K562 (cell line): Measurements from ENCODE around the gene CREB3L1. TPM values are rescaled to one million over a fixed set of nuclear protein-coding genes. Genes with fewer than 3 reads are reported as not detected.

Source experiments
- ADNP ChIP-seq: fragments of 200-800 bp; sonication (Bioruptor generic); IDR thresholded peaks from 2 replicates; pipeline ENCODE4 v1.6.1; 2016; ENCODE audit warnings: missing genetic modification characterization, missing compliant biosample characterization
- ARID2 ChIP-seq: fragments of 450-650 bp; IDR thresholded peaks from 2 replicates; pipeline ENCODE4 v1.6.1; 2017; ENCODE audit warnings: antibody characterized with exemption, mild to moderate bottlenecking
- ARID3B ChIP-seq: fragments of 250-450 bp; sonication (Bioruptor Pico); IDR thresholded peaks from 2 replicates; pipeline ENCODE4 v1.4.0; 2020; ENCODE audit warnings: borderline replicate concordance
- ATF4 ChIP-seq: fragments of 450-650 bp; formaldehyde crosslinking; IDR thresholded peaks from 2 replicates; pipeline ENCODE4 v1.4.0; 2022; ENCODE audit warnings: mild to moderate bottlenecking, moderate library complexity
- CBFA2T3 ChIP-seq: fragments of 450-650 bp; IDR thresholded peaks from 2 replicates; pipeline ENCODE4 v1.6.1; 2017
- CCNT2 ChIP-seq: IDR thresholded peaks from 2 replicates; pipeline ENCODE4 v1.6.1; 2011; ENCODE audit warnings: borderline replicate concordance, low read depth, mild to moderate bottlenecking, moderate library complexity, mixed read lengths, low read length; ENCODE audit not compliant: insufficient read length; ENCODE audit errors: extremely low read depth
- ELF2 ChIP-seq: fragments of 250-450 bp; sonication (Bioruptor Pico); IDR thresholded peaks from 2 replicates; pipeline ENCODE4 v1.5.0; 2021; ENCODE audit warnings: mild to moderate bottlenecking
- ETV1 ChIP-seq: fragments of 450-650 bp; conservative IDR thresholded peaks from 2 replicates; pipeline ENCODE4 v1.6.1; 2016; ENCODE audit warnings: missing genetic modification characterization, control low read depth, low read depth, missing compliant biosample characterization
- FOXK1 ChIP-seq: sonication (generic); formaldehyde crosslinking; IDR thresholded peaks from 2 replicates; pipeline ENCODE4 v1.8.0; 2022; ENCODE audit warnings: missing genetic modification reagents, mild to moderate bottlenecking, borderline replicate concordance
- GTF2F1 ChIP-seq: IDR thresholded peaks from 2 replicates; pipeline ENCODE4 v1.6.1; 2011; ENCODE audit warnings: low read depth, low read length, improper control_type of control experiment
- HES1 ChIP-seq: fragments of 450-650 bp; IDR thresholded peaks from 2 replicates; pipeline ENCODE4 v1.6.1; 2016; ENCODE audit warnings: low read depth, mild to moderate bottlenecking, moderate library complexity
- HLTF ChIP-seq: fragments of 450-650 bp; IDR thresholded peaks from 2 replicates; pipeline ENCODE4 v1.6.1; 2016
- JUNB ChIP-seq: fragments of 450-650 bp; formaldehyde crosslinking; conservative IDR thresholded peaks from 2 replicates; pipeline ENCODE4 v1.4.0; 2020; ENCODE audit warnings: mild to moderate bottlenecking
- MAFF ChIP-seq: IDR thresholded peaks from 2 replicates; pipeline ENCODE4 v1.6.1; 2012; ENCODE audit warnings: low read length, improper control_type of control experiment
- PKNOX1 ChIP-seq: fragments of 450-650 bp; IDR thresholded peaks from 2 replicates; pipeline ENCODE4 v1.6.1; 2016
- PRMT5 ChIP-seq: sonication (generic); formaldehyde crosslinking; IDR thresholded peaks from 2 replicates; pipeline ENCODE4 v1.5.0; 2020; ENCODE audit warnings: missing genetic modification reagents
- SNIP1 ChIP-seq: fragments of 450-650 bp; IDR thresholded peaks from 2 replicates; pipeline ENCODE4 v1.7.1; 2017; ENCODE audit warnings: low read depth, mild to moderate bottlenecking
- SPI1 ChIP-seq: IDR thresholded peaks from 2 replicates; pipeline ENCODE4 v1.6.1; 2011; ENCODE audit warnings: low read depth, low read length, control low read depth, borderline replicate concordance
- XRCC5 ChIP-seq: fragments of 200-400 bp; formaldehyde crosslinking; IDR thresholded peaks from 2 replicates; pipeline ENCODE4 v1.6.1; 2017; ENCODE audit warnings: low read depth, mild to moderate bottlenecking, low read length
- ZKSCAN1 ChIP-seq: fragments of 150-350 bp; IDR thresholded peaks from 2 replicates; pipeline ENCODE4 v1.6.1; 2016; ENCODE audit warnings: low read depth, low read length
- ZNF311 ChIP-seq: fragments of 250-450 bp; sonication (Bioruptor Pico); IDR thresholded peaks from 2 replicates; pipeline ENCODE4 v1.4.0; 2020; ENCODE audit warnings: mild to moderate bottlenecking, moderate library complexity
- ZNF444 ChIP-seq: fragments of 250-450 bp; sonication (Bioruptor Pico); IDR thresholded peaks from 2 replicates; pipeline ENCODE4 v1.4.0; 2020; ENCODE audit warnings: mild to moderate bottlenecking, moderate library complexity
- ZNF507 ChIP-seq: conservative IDR thresholded peaks from 2 replicates; pipeline ENCODE4 v1.6.1; 2017; ENCODE audit warnings: missing genetic modification characterization, missing compliant biosample characterization
- ZSCAN32 ChIP-seq: fragments of 450-650 bp; formaldehyde crosslinking; IDR thresholded peaks from 2 replicates; pipeline ENCODE4 v1.4.0; 2020; ENCODE audit warnings: mild to moderate bottlenecking, moderate library complexity
- polyA plus RNA-seq, 8 experiments: library from polyadenylated mRNA; depleted of rRNA in 4 of 8; stranded (reverse) in 5 of 8; unstranded in 3 of 8; fragments of >200 nt; fragmentation: Nextera tagmentation in 2 of 8; fragmentation: Illumina TruSeq in 1 of 8; extraction: Ambion mirVana in 2 of 8; extraction: Trizol in 1 of 8; gene quantifications; 2 replicates each; pipeline versions ENCODE4 v1.2.1 to v1.2.3, GENCODE V29; 2011 to 2014; ENCODE audit warnings: inconsistent platforms in 1 of 8, missing spikeins in 1 of 8
- total RNA-seq, 7 experiments: library from RNA; depleted of rRNA in 6 of 7; stranded (reverse); fragments of >200 nt in 6 of 7; fragmentation: Illumina TruSeq in 2 of 7; extraction: Trizol in 2 of 7; gene quantifications; 2 replicates each; pipeline versions ENCODE4 v1.2.1 to v1.2.3, GENCODE V29; 2011 to 2021; ENCODE audit warnings: low replicate concordance in 1 of 7

CREB3L1 gene
- total and polyA plus RNA-seq, 9 of the 15 experiments (the other 6 are each of a cell fraction or from before 2014, with no cell fraction given) = 1.2 to 27.6 (median 3.7) TPM

- TF ChIP-seq JUNB (CRISPR knock-in tag) = no peak
- TF ChIP-seq HLTF = no peak; the same call in 1 of the 2 replicates
- TF ChIP-seq ZSCAN32 = peak; percentile 100
- 0 out of 2 replicates have a peak, but pooled peaks have one; percentile 34 for TF ChIP-seq XRCC5
- 0 out of 2 replicates have a peak, but pooled peaks have one; percentile 51 for TF ChIP-seq ZNF311 (CRISPR knock-in tag)
- no peak for TF ChIP-seq PRMT5
- TF ChIP-seq ARID2 = no peak
- TF ChIP-seq CBFA2T3 = peak; percentile 82
- TF ChIP-seq ADNP (tag) = no peak
- peak; percentile 99 for TF ChIP-seq PKNOX1
- no peak for TF ChIP-seq SNIP1
- TF ChIP-seq FOXK1 (CRISPR knock-in tag) = peak; percentile 78; the same call in 1 of the 2 replicates
- TF ChIP-seq ZNF444 (CRISPR knock-in tag) = no peak
- TF ChIP-seq ATF4 (CRISPR knock-in tag) = peak; percentile 100
- TF ChIP-seq SPI1 = 0 out of 2 replicates have a peak, but pooled peaks have one; percentile 12
- no peak for TF ChIP-seq ARID3B
- TF ChIP-seq GTF2F1 = no peak
- peak; percentile 46; the same call in 1 of the 2 replicates for TF ChIP-seq ETV1 (tag)
- no peak for TF ChIP-seq ELF2 (CRISPR knock-in tag)
- no peak for TF ChIP-seq MAFF
- no peak; the same call in 1 of the 2 replicates for TF ChIP-seq HES1
- TF ChIP-seq ZNF507 = no peak
- peak; percentile 98 for TF ChIP-seq CCNT2
- no peak; the same call in 1 of the 2 replicates for TF ChIP-seq ZKSCAN1
These were observed 34.3 kb upstream of the CREB3L1 start (continued) for GRCh38 chr11:46242952-46243795.
